Measurements from ENCODE around the gene TLX2.

Gene TLX2

GRCh38 chr2:74562126-74562775 is 48.0 kb downstream of the TLX2 start:
- TF ChIP-seq CTCF (IDR thresholded peaks at IDR 0.05), result no peak

- no peak for TF ChIP-seq CTCF (IDR thresholded peaks at IDR 0.05)
Measured at GRCh38 chr2:74564222-74564621, 50.0 kb downstream of the TLX2 start.

- TF ChIP-seq CTCF (IDR thresholded peaks at IDR 0.05), result no peak
Measured at GRCh38 chr2:74566076-74566753, 52.0 kb downstream of the TLX2 start.

GRCh38 chr2:74566754-74567085 is 52.5 kb downstream of the TLX2 start:
- TF ChIP-seq CTCF (IDR thresholded peaks at IDR 0.05), result no peak

Data from LNCAP (cell line).